GM12878 (cell line): ENCODE measurements around the gene TBC1D24. TPM values are rescaled to one million over a fixed set of nuclear protein-coding genes. Genes with fewer than 3 reads are reported as not detected.
A peak's percentile ranks its signal among the peaks of the same experiment; 100 is the strongest.

Experiments used
- ATAC-seq: fragments of 200-7000 bp; cut with Tn5 transposase; 3 replicates; pipeline ENCODE4 v1.9.1; 2020; ENCODE audit warnings: mild to moderate bottlenecking, moderate library complexity
- BruUV-seq: library from RNA; stranded (reverse); fragments of 400-500 nt; replicated peaks from 2 replicates; lab custom pipeline; 2021; lab: Mats Ljungman, UMichigan
- CTCF ChIA-PET: fragments of 300-600 bp; sonication (Branson Sonifier 250); formaldehyde crosslinking; extraction: SDS; loops from one replicate; lab custom pipeline; 2021; ENCODE audit warnings: inconsistent platforms; lab: Yijun Ruan, JAX
- POLR2A ChIA-PET: fragments of 350-600 bp; formaldehyde crosslinking; extraction: SDS; loops from one replicate; lab custom pipeline; 2021; ENCODE audit warnings: inconsistent platforms; lab: Charles Lee
- RAD21 ChIA-PET: fragments of 300-600 bp; sonication (Branson Sonifier 250); formaldehyde crosslinking; loops from one replicate; lab custom pipeline; 2023; ENCODE audit warnings: antibody characterized with exemption; ENCODE audit not compliant: unreplicated experiment; lab: Charles Lee
- SMC1A ChIA-PET: fragments of 300-600 bp; sonication (Branson Sonifier 250); formaldehyde crosslinking; loops from one replicate; lab custom pipeline; 2023; ENCODE audit not compliant: unreplicated experiment, uncharacterized antibody; lab: Charles Lee
- DNase-seq: peaks from one replicate; pipeline ENCODE4 v3.0.0-alpha.2; 2011; ENCODE audit warnings: low read depth, low spot score
- FAIRE-seq: peaks from 3 replicates; lab custom pipeline; 2011; peaks lifted over from hg19 to GRCh38; lab: Jason Lieb, UNC
- H2AFZ ChIP-seq: 2 replicates; pipeline ENCODE4 v1.6.0; 2011; ENCODE audit warnings: low read depth, low read length, control low read depth; ENCODE audit not compliant: control insufficient read depth
- H3K27ac ChIP-seq: 2 replicates; pipeline ENCODE4 v1.5.1; 2011; ENCODE audit warnings: control low read depth; ENCODE audit not compliant: control insufficient read depth, insufficient read depth
- H3K27me3 ChIP-seq, 2 experiments: replicated peaks in 1 of 2; 2 replicates each; pipeline versions ENCODE4 v1.6.0 to v1.6.1; 2011; ENCODE audit warnings: low read length in 1 of 2; ENCODE audit not compliant: control insufficient read depth in 2 of 2, insufficient read depth in 2 of 2
- H3K36me3 ChIP-seq, 2 experiments: 2 replicates each; pipeline ENCODE4 v1.5.1; 2011; ENCODE audit warnings: low read length in 1 of 2; ENCODE audit not compliant: control insufficient read depth in 2 of 2, insufficient read depth in 2 of 2
- H3K4me1 ChIP-seq: 2 replicates; pipeline ENCODE4 v1.6.1; 2011; ENCODE audit warnings: mild to moderate bottlenecking, low read length, moderate library complexity, mixed read lengths; ENCODE audit not compliant: control insufficient read depth, insufficient read depth
- H3K4me2 ChIP-seq: 2 replicates; pipeline ENCODE4 v1.6.0; 2011; ENCODE audit warnings: control low read depth; ENCODE audit not compliant: control insufficient read depth, insufficient read depth
- H3K4me3 ChIP-seq: fragments of 200-600 bp; sonication (generic); 2 replicates; pipeline ENCODE4 v1.5.1; 2016
- H3K79me2 ChIP-seq: 2 replicates; pipeline ENCODE4 v1.6.0; 2011; ENCODE audit warnings: low read length; ENCODE audit not compliant: control insufficient read depth, insufficient read depth
- H3K9ac ChIP-seq: 2 replicates; pipeline ENCODE4 v1.8.0; 2011; ENCODE audit warnings: low read length, control low read depth, mixed read lengths; ENCODE audit not compliant: control insufficient read depth, insufficient read depth
- H3K9me3 ChIP-seq: replicated peaks from 3 replicates; pipeline ENCODE4 v1.5.1; 2011; ENCODE audit warnings: mild to moderate bottlenecking, low read length; ENCODE audit not compliant: control insufficient read depth, insufficient read depth
- H4K20me1 ChIP-seq: 2 replicates; pipeline ENCODE4 v1.6.0; 2011; ENCODE audit not compliant: control insufficient read depth, insufficient read depth
- BACH1 ChIP-seq: fragments of 450-650 bp; IDR thresholded peaks from 2 replicates; pipeline ENCODE4 v1.6.1; 2017; ENCODE audit warnings: mild to moderate bottlenecking, borderline replicate concordance
- CREM ChIP-seq: IDR thresholded peaks from 2 replicates; pipeline ENCODE4 v1.6.1; 2014; ENCODE audit warnings: antibody characterized with exemption, low read depth
- POLR2A ChIP-seq: IDR thresholded peaks from 2 replicates; pipeline ENCODE4 v1.6.1; 2011; ENCODE audit warnings: low read depth, mild to moderate bottlenecking, low read length
- RFX5 ChIP-seq: IDR thresholded peaks from 2 replicates; pipeline ENCODE4 v1.6.1; 2011; ENCODE audit warnings: low read depth, low read length, improper control_type of control experiment
- SKIL ChIP-seq: fragments of 450-650 bp; IDR thresholded peaks from 2 replicates; pipeline ENCODE4 v1.6.1; 2017; ENCODE audit warnings: mild to moderate bottlenecking, low read depth, inconsistent platforms; ENCODE audit not compliant: poor library complexity, severe bottlenecking
- ZNF24 ChIP-seq: fragments of 450-650 bp; IDR thresholded peaks from 2 replicates; pipeline ENCODE4 v1.6.1; 2017; ENCODE audit warnings: antibody characterized with exemption, mild to moderate bottlenecking
- WGBS: methylation state at CpG from one replicate; pipeline ENCODE4 v1.1.6; 2016; ENCODE audit warnings: low lambda C conversion rate; ENCODE audit not compliant: insufficient replicate concordance, insufficient coverage; ENCODE audit errors: missing lambda C conversion rate; 5-methylcytosine and 5-hydroxymethylcytosine counted together
- in situ Hi-C: fragments of 300-500 bp; cut with MboI; formaldehyde crosslinking; loops from 9 replicates; pipeline ENCODE4 v1.14.3; 2018; ENCODE audit warnings: mixed read lengths
- intact Hi-C: fragments of 100-400 bp; cut with micrococcal nuclease; formaldehyde crosslinking; loops from one replicate; pipeline ENCODE4 v1.14.2; 2022; ENCODE audit not compliant: unreplicated experiment
- polyA plus RNA-seq, 11 experiments: library from polyadenylated mRNA; depleted of rRNA in 4 of 11; unstranded in 6 of 11; stranded (reverse) in 5 of 11; fragments of >200 nt; fragmentation: Nextera tagmentation in 4 of 11; fragmentation: Illumina TruSeq in 1 of 11; extraction: Ambion mirVana in 4 of 11; extraction: Trizol in 1 of 11; gene quantifications; 1 replicate in 1 of 11; 2 replicates in 10 of 11; pipeline versions ENCODE4 v1.2.1 to v1.2.3, GENCODE V29; 2011 to 2016; ENCODE audit warnings: inconsistent platforms in 2 of 11, missing spikeins in 2 of 11, low read depth in 1 of 11
- total RNA-seq, 4 experiments: library from RNA; depleted of rRNA in 3 of 4; stranded (reverse); fragments of >200 nt in 3 of 4; fragmentation: Illumina TruSeq in 1 of 4; extraction: Trizol in 1 of 4; gene quantifications; 2 replicates each; pipeline versions ENCODE4 v1.2.1 to v1.2.3, GENCODE V29; 2013 to 2021

Gene TBC1D24
- total and polyA plus RNA-seq, 10 of the 15 experiments (the other 5 are each of a cell fraction or from before 2014, with no cell fraction given), result 1.1 to 9.6 (median 4.5) TPM

- SMC1A ChIA-PET, result no interaction called here
- Histone ChIP-seq H3K4me3 (no peak overlapping the region), H3K79me2 (no peaks in the 10 kb centered on the region), H2AFZ (no peak overlapping the region), H3K4me1 (peaks cover 13% of the 10 kb centered on the region), H3K27ac (no peak overlapping the region), H3K36me3 (peaks cover 4 to 18% of the 10 kb centered on the region in 2 experiments; a peak in 3 of 4 replicates), H3K9ac (no peak overlapping the region), H3K27me3 (no peaks in the 10 kb centered on the region), H4K20me1 (no peaks in the 10 kb centered on the region), H3K9me3 (no peaks in the 10 kb centered on the region), H3K4me2 (peak overlapping the region; percentile 96; the same call in 1 of the 2 replicates)
- RAD21 ChIA-PET, result no interaction called here
- TF ChIP-seq CREM, result no peak
- no peak for TF ChIP-seq ZNF24
- TF ChIP-seq BACH1, result no peak
- no peak for TF ChIP-seq SKIL
- peak; percentile 58 for TF ChIP-seq POLR2A
- TF ChIP-seq RFX5, result no peak
- POLR2A ChIA-PET, result interaction anchor here (1.1 kb wide), 1 partner anchor 11 kb away, joined by 4 read pairs; the partner anchor contains the start of gene AMDHD2
- 92% methylated on average over 14 of the region's 14 CpGs for WGBS
- CTCF ChIA-PET, result no interaction called here
- ATAC-seq (no peak), FAIRE-seq (no peak), DNase-seq (no peak)
- in situ Hi-C loops, result no loop called here
- no TSS peak for BruUV-seq
- intact Hi-C loops, result loop anchor here (10.0 kb wide), 1 partner anchor 154 kb away; the partner anchor contains the start of gene KCTD5
These were observed 55.8 kb downstream of the TBC1D24 start for GRCh38 chr16:2530629-2531318.
